Testis (tissue), 2 donors: ENCODE measurements around the gene TEDDM1.

Source experiments
- CTCF ChIP-seq, 3 experiments: fragments of 450-650 bp in 2 of 3; fragments of 200-600 bp in 1 of 3; sonication (generic) in 1 of 3; IDR thresholded peaks; one replicate each; pipeline ENCODE4 v1.5.1; 2016 to 2019; ENCODE audit warnings: antibody characterized with exemption in 3 of 3, mild to moderate bottlenecking in 2 of 3, moderate library complexity in 1 of 3
- POLR2A ChIP-seq: fragments of 450-650 bp; IDR thresholded peaks from one replicate; pipeline ENCODE4 v1.6.1; 2017; ENCODE audit warnings: antibody characterized with exemption, mild to moderate bottlenecking, moderate library complexity

- TF ChIP-seq CTCF (IDR thresholded peaks at IDR 0.05), result no peak
- TF ChIP-seq POLR2A, result no peak
These were observed 8.1 kb downstream of the TEDDM1 start for GRCh38 chr1:182392050-182393028.
